Mucosa of stomach (tissue), 1 donor: ENCODE data around the gene NEURL4.

Experiments
- H3K27me3 ChIP-seq: one replicate; pipeline ENCODE4 v1.7.0; 2013; ENCODE audit warnings: mild to moderate bottlenecking, low read length; ENCODE audit not compliant: control insufficient read depth, insufficient read depth
- H3K36me3 ChIP-seq: one replicate; pipeline ENCODE4 v1.7.0; 2013; ENCODE audit warnings: low read length; ENCODE audit not compliant: control insufficient read depth, insufficient read depth
- H3K4me1 ChIP-seq: one replicate; pipeline ENCODE4 v1.7.0; 2013; ENCODE audit warnings: mild to moderate bottlenecking, low read length; ENCODE audit not compliant: control insufficient read depth, insufficient read depth
- H3K4me3 ChIP-seq: one replicate; pipeline ENCODE4 v1.7.0; 2013; ENCODE audit warnings: low read length
- H3K9ac ChIP-seq: one replicate; pipeline ENCODE4 v1.7.0; 2013; ENCODE audit warnings: mild to moderate bottlenecking, low read length, moderate library complexity
- H3K9me3 ChIP-seq: one replicate; pipeline ENCODE4 v1.7.0; 2013; ENCODE audit warnings: mild to moderate bottlenecking, low read length, moderate library complexity; ENCODE audit not compliant: control insufficient read depth
- donor health status: Pancreatic carcinoma.

NEURL4 gene

DNA sequence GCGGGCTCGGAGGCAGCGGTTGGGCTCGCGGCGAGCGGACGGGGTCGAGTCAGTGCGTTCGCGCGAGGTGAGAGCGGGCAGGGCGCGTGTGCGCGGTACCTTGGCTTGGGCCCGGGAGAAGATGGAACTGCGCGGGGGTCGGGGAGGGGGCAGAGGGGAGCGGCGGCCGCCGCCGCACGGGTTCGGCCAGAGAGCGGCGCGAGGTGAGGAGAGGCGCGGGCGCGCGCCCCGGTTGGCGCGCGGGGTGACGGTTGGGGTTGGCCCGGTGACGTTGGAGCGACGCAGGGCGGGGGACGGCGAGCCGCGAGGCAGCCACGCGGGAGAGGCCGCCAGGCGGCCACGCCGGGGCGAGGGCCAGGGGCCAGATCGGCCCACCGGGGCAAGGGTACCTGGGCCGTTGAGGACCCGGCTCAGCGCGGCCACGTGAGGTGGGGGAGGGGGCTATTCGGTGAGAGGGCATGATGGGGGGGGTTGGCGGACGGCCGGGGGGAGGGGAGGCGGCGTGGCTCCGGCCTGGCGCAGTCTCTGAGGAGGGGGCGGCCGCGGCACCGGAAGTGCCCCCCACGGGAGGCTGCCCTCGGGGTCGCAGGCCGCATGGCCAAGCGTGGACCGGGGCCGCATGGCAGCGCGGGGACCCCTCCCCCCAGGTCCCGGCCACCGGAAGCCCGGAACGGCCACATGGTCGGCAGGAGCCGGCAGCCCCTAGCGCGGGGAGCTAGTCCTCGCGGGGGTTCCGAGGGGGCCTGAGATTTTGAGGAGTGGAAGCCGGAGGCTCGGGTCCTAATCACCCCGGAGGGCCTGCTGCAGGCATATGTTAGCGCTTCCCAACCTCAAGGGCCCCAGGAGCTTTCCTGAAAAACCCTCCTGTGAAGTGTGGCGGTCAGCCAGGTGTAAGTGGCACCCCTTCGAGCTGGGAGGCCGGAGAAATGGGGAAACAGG, 21.2 kb downstream of the NEURL4 start:
- Histone ChIP-seq H3K27me3 (no peaks in the 10 kb centered on the region), H3K4me1 (peaks cover 20% of the 10 kb centered on the region), H3K9ac (peak overlapping the region; percentile 86), H3K9me3 (no peaks in the 10 kb centered on the region), H3K4me3 (peak overlapping the region; percentile 91), H3K36me3 (peaks cover 13% of the 10 kb centered on the region)

DNA sequence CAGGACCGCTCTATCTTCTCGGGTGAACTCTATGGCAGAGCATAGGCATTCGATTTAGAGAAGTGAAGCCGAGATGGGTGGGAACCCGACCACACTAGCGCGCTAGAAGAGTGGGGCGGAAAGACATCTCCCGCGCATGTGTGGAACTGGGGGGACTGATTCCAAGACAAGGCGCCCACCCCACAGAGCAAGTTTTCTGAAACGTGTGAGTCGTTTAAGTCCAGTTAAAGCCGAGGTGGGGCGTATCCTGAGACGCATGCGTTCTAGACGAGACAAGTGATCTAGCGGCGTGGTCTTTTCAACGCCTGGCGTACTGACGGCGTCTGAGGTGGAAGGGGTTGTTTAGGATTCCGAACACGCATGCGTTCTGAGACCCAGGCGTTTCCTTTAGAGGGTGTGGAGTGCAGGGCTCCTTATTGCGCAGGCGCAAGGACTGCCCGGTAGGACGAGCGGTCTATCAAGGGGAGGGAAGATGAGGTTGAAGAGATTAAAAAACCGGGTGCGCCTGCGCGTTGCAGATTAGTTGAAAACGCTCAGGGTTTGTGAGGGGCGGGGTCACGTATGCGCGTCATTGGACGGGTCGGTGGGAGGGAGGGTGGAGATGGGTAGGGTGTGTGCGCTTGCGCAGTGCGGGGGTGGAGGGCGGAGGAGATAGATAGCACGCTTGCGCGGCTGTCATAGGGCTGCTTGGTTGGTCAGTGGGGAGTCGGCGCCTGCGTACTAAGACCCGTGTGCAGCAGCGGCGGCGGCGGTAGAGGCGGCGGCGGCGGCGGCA, 22.0 kb downstream of the NEURL4 start, which contains the start of gene EIF5A:
Gene EIF5A (plus strand): TSS at position 718 of the 775 bp plus-strand sequence. CDS start 2,008 bp downstream, outside the sequence.
- Histone ChIP-seq H3K9ac (peak within 1 kb of the TSS; percentile 86), H3K9me3 (no peaks in the 10 kb centered on the region), H3K4me3 (peak within 1 kb of the TSS; percentile 91), H3K27me3 (no peaks in the 10 kb centered on the region), H3K4me1 (peaks cover 16% of the 10 kb centered on the region), H3K36me3 (peaks cover 11% of the 10 kb centered on the region)

DNA sequence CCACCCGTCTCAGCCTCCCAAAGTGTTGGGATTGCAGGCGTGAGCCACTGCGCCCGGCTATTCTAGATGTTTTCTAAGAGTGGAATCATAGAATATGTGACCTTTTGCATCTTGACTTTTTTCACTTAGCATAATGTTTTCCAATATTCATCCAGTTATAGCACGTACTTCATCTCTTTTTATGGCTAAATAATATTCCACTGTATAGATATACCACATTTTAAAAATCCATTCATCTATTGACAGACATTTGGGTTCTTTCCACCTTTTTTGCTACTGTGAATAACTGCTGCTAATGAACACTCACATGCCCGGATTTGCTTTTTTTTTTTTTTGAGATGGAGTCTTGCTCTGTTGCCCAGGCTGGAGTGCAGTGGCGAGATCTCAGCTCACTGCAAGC, 25.0 kb downstream of the NEURL4 start:
- Histone ChIP-seq H3K9ac (no peak overlapping the region), H3K9me3 (no peaks in the 10 kb centered on the region), H3K4me1 (peaks cover 4% of the 10 kb centered on the region), H3K36me3 (no peaks in the 10 kb centered on the region), H3K4me3 (no peak overlapping the region), H3K27me3 (peaks cover 2% of the 10 kb centered on the region)

DNA sequence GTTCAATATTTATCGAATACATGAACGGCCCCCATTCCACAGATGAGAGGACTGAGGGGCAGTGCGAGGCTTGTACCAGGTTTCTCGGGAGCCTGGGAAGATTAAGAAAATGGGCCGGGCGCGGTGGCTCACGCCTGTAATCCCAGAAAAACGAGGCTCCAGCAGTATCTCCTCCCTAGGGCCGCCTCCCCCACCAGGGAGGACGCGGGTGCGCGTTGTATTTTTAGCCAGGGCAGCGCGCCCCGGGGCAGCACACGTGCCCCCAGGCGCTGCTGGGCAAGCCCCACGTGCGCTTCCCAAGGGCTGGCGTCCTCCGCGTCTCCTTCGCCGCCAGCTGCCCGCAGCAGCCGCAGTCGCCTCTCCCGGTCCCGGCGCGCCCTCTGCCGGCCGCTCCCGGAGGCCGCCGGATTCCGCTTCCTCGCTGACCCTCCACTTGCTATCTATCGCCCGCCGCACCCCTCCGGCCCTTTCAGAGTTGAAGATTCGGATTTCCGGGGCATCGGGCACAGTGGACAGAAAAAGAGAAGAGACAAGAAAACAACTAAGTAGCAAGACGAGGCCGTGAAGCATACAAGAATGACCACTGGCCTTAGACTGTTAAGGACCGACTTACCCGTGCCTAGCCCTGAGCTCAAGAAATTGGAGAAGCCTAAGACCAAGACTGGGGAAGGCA, 32.8 kb downstream of the NEURL4 start:
- no peaks in the 10 kb centered on the region for H3K36me3 ChIP-seq
- peaks cover 19% of the 10 kb centered on the region for H3K4me1 ChIP-seq
- peaks cover 21% of the 10 kb centered on the region for H3K27me3 ChIP-seq
- peak overlapping the region; percentile 14 for H3K9ac ChIP-seq
- no peak overlapping the region for H3K4me3 ChIP-seq
- no peaks in the 10 kb centered on the region for H3K9me3 ChIP-seq

DNA sequence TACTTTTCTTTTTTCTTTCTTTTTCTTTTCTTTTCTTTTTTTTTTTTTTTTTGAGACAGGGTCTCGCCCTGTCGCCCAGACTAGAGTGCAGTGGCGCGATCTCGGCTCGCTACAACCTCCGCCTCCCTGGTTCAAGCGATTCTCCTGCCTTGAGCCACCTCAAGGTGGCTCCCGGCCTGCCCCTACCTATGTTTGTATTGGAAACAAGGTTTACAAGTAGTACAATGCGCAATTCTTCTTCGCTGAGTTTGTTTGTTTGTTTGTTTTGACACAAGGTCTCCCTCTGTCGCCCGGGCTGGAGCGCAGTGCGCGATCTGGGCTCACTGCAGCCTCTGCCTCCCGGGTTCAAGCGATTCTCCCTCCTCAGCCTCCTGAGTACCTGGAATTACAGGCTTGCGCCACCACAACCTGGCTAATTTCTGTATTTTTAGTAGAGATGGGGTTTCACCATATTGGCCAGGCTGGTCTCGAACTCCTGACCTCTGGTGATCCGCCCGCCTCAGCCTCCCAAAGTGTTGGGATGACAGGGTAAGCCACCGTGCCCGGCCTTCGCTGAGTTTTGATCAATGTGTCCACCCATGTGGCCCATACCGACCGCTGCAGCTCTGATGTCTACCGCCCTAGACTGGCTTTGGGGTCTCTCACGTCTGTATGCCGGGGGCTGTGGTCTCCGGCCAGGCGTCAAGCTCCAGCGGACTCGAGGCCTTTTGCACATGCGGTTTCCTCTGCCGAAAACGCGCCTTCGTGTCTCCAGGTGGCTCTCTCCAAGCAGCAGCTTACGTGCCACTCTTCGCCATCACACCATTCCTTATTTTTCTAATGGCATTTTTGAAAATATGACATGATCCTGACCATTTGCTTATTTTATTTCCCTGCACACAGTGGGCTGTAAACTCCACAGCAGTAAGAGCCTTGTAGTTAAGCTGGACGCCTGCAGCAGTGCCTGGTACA, 33.6 kb downstream of the NEURL4 start:
- H3K9me3 ChIP-seq = no peaks in the 10 kb centered on the region
- peaks cover 19% of the 10 kb centered on the region for H3K4me1 ChIP-seq
- H3K9ac ChIP-seq = no peak overlapping the region
- no peaks in the 10 kb centered on the region for H3K36me3 ChIP-seq
- H3K27me3 ChIP-seq = peaks cover 21% of the 10 kb centered on the region
- H3K4me3 ChIP-seq = no peak overlapping the region

DNA sequence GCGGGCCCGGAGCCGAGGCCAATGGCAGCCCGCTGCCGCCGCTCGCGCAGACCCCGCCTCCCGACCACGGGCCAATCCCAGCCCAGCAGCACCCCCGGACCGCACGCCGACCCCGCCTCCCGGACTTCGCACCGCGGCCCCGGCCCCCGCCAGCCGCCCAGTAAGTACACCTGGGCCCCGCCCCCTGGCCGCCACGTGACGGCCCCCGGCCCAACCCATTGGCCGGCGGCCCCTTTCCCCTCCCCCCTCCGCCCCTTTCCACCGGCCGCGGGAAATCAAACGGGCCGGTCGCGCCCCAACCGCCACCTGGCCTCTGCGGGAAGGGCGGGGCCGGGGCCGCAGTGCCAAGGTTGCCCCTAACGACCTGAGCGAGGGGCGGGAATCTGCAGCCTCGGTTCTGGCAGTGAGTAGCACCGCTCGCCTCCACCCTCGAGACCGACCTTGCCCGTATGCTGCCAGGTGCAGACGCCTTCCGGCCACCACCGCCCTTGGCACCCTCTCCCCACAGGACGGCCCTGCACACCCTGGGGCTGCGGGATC, 34.5 kb downstream of the NEURL4 start, which contains the start of gene YBX2:
Gene YBX2 (minus strand): TSS at position 26 of the 540 bp plus-strand sequence. CDS start 139 bp downstream, outside the sequence.
- Histone ChIP-seq H3K36me3 (no peaks in the 10 kb centered on the region), H3K9me3 (no peaks in the 10 kb centered on the region), H3K9ac (no peak within 1 kb of the TSS), H3K27me3 (peaks cover 19% of the 10 kb centered on the region), H3K4me3 (no peak within 1 kb of the TSS), H3K4me1 (peaks cover 19% of the 10 kb centered on the region)

DNA sequence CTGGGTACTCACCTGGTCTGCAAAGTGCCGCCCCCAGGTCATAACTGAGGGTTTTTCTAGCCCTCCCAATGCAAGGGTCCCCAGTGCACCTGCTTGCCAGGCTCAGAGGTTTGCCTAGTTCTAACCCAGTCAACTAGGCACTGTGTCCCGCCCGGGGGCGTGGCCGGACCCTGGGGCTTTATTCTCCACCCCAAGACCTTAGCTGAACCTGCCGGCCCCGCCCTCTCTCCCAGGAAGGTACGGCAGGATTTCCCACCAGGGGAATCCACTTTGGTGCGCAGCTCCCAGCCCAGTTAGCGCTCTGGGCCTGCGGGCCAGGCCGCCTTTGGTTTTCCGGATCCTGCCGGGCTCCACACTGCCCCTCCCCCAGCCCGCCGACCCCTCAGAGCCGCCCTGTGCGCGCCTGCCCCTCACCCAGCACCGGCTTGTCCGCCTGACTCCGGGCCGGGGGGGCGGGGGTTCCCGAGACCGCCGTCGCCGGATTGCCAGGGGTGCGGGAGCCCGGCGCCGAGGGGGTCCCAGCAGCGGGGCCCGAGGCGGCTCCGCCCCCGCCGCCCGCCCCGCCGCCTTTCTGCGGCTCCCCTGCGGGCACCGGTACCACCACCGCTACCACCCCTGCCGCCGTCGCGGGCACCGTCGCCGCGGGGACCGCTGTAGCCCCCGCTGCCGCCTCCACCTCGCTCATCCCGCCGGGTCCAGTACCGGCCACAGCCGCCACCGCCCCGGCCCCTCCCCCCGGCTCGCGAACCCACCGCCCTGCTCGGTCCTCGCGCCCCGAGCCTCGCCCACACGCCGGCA, 35.1 kb downstream of the NEURL4 start:
- H3K4me3 ChIP-seq = no peak overlapping the region
- H3K9ac ChIP-seq = no peak overlapping the region
- H3K4me1 ChIP-seq = peaks cover 19% of the 10 kb centered on the region
- no peaks in the 10 kb centered on the region for H3K9me3 ChIP-seq
- no peaks in the 10 kb centered on the region for H3K36me3 ChIP-seq
- peaks cover 19% of the 10 kb centered on the region for H3K27me3 ChIP-seq

DNA sequence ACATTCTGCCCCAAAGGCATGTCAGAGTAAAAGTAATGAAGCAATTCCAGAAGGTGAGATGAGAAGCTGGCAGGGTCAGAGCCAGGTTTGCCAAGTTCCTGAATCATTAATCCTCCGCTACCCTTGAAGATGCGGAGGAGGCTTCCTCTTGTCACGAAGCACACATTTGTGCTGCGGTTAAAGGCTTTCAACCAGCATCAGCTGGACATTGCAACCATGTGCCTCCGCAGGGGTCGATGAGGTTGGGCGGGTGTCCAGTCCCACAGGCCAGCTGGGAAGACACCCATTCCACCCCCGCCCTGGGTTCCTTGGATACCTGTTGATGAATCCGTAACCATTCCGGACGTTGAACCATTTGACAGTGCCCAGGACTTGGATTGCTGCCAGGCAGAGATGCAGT, 36.0 kb downstream of the NEURL4 start:
- no peaks in the 10 kb centered on the region for H3K9me3 ChIP-seq
- no peaks in the 10 kb centered on the region for H3K36me3 ChIP-seq
- peaks cover 19% of the 10 kb centered on the region for H3K27me3 ChIP-seq
- H3K4me3 ChIP-seq = no peak overlapping the region
- H3K9ac ChIP-seq = no peak overlapping the region
- H3K4me1 ChIP-seq = peaks cover 19% of the 10 kb centered on the region

DNA sequence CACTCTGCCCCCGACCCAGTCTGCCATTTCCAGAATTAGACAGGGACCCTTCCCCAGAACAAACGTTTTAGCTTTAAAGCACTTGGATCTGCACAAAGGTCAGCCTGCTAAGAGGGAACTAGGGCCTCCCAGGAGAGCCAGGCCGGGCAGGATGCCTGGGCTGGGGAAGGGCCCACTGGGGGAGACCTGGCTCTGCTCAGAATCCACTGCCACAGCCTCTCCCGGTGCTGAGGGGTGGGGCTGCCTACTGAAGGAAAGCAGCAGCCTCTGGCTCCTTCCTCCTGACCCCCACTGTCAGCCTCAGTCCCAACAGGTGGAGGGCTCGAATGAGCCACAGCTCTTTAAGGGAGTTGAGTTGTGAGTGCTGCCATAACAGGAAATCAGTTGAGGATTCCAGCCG, 36.4 kb downstream of the NEURL4 start:
- no peaks in the 10 kb centered on the region for H3K36me3 ChIP-seq
- H3K9ac ChIP-seq = no peak overlapping the region
- peaks cover 19% of the 10 kb centered on the region for H3K4me1 ChIP-seq
- no peaks in the 10 kb centered on the region for H3K9me3 ChIP-seq
- H3K27me3 ChIP-seq = peaks cover 19% of the 10 kb centered on the region
- no peak overlapping the region for H3K4me3 ChIP-seq

DNA sequence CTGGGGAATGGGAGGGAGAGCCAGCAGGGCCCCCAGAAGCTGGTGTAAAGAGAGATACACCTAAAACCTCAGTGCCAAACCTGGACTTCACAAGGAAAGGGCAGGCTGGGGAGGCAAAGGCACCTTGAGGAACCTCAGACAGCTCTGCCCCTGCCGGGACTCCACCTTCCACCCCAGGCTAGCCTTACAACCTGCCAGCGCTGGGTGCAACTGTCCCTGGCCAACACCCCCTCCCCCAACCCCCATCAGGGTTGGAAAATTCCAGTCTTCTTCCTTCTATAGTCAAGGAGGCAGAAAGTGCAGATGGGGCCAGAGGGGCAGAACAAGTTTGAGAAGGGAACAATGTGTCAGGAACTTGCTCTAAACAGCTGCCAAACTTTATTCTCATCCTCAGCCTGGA, 36.9 kb downstream of the NEURL4 start:
- Histone ChIP-seq H3K4me1 (peaks cover 19% of the 10 kb centered on the region), H3K9ac (no peak overlapping the region), H3K27me3 (peaks cover 19% of the 10 kb centered on the region), H3K9me3 (no peaks in the 10 kb centered on the region), H3K4me3 (no peak overlapping the region), H3K36me3 (no peaks in the 10 kb centered on the region)
